Measurements from ENCODE around the gene ELMO1. TPM values are rescaled to one million over a fixed set of nuclear protein-coding genes. Genes with fewer than 3 reads are reported as not detected.
A peak's percentile ranks its signal among the peaks of the same experiment; 100 is the strongest.

Gene ELMO1
- total and polyA plus RNA-seq, 10 of the 15 experiments (the other 5 are each of a cell fraction or from before 2014, with no cell fraction given) = 22.6 to 85.9 (median 56.6) TPM

- TF ChIP-seq ZBTB11 (CRISPR knock-in tag; IDR thresholded peaks at IDR 0.05) (no peak), MAX (IDR thresholded peaks at IDR 0.05; ENCODE audit: low read depth, low read length) (no peak), POLR2A (IDR thresholded peaks at IDR 0.05; ENCODE audit: low read depth, low read length) (no peak), ZSCAN29 (IDR thresholded peaks at IDR 0.05) (no peak)
These were observed 30.3 kb downstream of the ELMO1 start (continued) for GRCh38 chr7:37418381-37418780.

- H3K4me2 ChIP-seq (ENCODE audit: control insufficient read depth, insufficient read depth) = no peak overlapping the region
These were observed 31.6 kb downstream of the ELMO1 start for GRCh38 chr7:37417107-37417474.

More at GRCh38 chr7:37417107-37417474, 31.6 kb downstream of the ELMO1 start:
- H3K9me3 ChIP-seq (replicated peaks; ENCODE audit: control insufficient read depth, insufficient read depth, low read length) = peaks cover 2% of the 10 kb centered on the region; the same call in 1 of the 3 replicates
- FAIRE-seq (no peak), DNase-seq (ENCODE audit: low read depth, low spot score) (no peak), ATAC-seq (no peak)
- in situ Hi-C loops (cut with MboI) = no loop called here
- ChIA-PET POLR2A (no interaction called here), RAD21 (ENCODE audit: unreplicated experiment) (interaction anchor here (0.6 kb wide), 1 partner anchor 235 kb away, joined by 3 read pairs; no protein-coding TSS in a partner anchor), CTCF (interaction anchor here (0.5 to 1.5 kb wide), 2 partner anchors 24 to 132 kb away, joined by 3 to 5 read pairs; no protein-coding TSS in a partner anchor), SMC1A (ENCODE audit: uncharacterized antibody, unreplicated experiment) (no interaction called here)
- no peak overlapping the region for H3K27ac ChIP-seq (ENCODE audit: control insufficient read depth, insufficient read depth)
- no TSS peak for BruUV-seq (replicated peaks)
- WGBS (ENCODE audit: insufficient coverage, insufficient replicate concordance, low lambda C conversion rate, missing lambda C conversion rate) = 38% methylated on average over 10 of the region's 10 CpGs
- intact Hi-C loops (cut with micrococcal nuclease; ENCODE audit: unreplicated experiment) = no loop called here
- no peaks in the 10 kb centered on the region for H3K36me3 ChIP-seq (ENCODE audit: control insufficient read depth in 2 of 2, insufficient read depth in 2 of 2, low read length in 1 of 2)
- no peaks in the 10 kb centered on the region for H3K27me3 ChIP-seq (replicated peaks in 1 of 2; ENCODE audit: control insufficient read depth in 2 of 2, insufficient read depth in 2 of 2, low read length in 1 of 2)
- no peak overlapping the region for H3K4me3 ChIP-seq
- no peaks in the 10 kb centered on the region for H4K20me1 ChIP-seq (ENCODE audit: control insufficient read depth, insufficient read depth)
- no peak overlapping the region for H3K9ac ChIP-seq (ENCODE audit: control insufficient read depth, insufficient read depth, low read length)
- H3K79me2 ChIP-seq (ENCODE audit: control insufficient read depth, insufficient read depth, low read length) = no peaks in the 10 kb centered on the region
- H3K4me1 ChIP-seq (ENCODE audit: control insufficient read depth, insufficient read depth, low read length) = peaks cover 3% of the 10 kb centered on the region; the same call in 1 of the 2 replicates
- H2AFZ ChIP-seq (ENCODE audit: control insufficient read depth, low read depth, low read length) = no peak overlapping the region; the same call in 1 of the 2 replicates
- TF ChIP-seq SMAD1 (IDR thresholded peaks at IDR 0.05; ENCODE audit: low read depth, partially characterized antibody) (no peak), SRF (IDR thresholded peaks at IDR 0.05; ENCODE audit: low read depth in 2 of 2, low read length in 2 of 2) (0 out of 4 replicates have a peak, but pooled peaks of 1 of the 2 experiments have one; percentile 17)

All from GM12878 (cell line).